Loucy (cell line): ENCODE data around the gene SLC17A8.

Experiments
- H2AFZ ChIP-seq: fragments of 200-600 bp; sonication (generic); 2 replicates; pipeline ENCODE4 v1.6.0; 2016; ENCODE audit warnings: antibody characterized with exemption, mild to moderate bottlenecking, low read length, moderate library complexity
- H3F3A ChIP-seq: fragments of 200-600 bp; 2 replicates; pipeline ENCODE4 v1.6.0; 2016; ENCODE audit warnings: antibody characterized with exemption, low read depth, mild to moderate bottlenecking
- H3K27me3 ChIP-seq: fragments of 200-600 bp; sonication (generic); 2 replicates; pipeline ENCODE4 v1.6.1; 2014; ENCODE audit warnings: low read length, mild to moderate bottlenecking; ENCODE audit not compliant: insufficient read depth, poor library complexity, severe bottlenecking
- H3K36me3 ChIP-seq: fragments of 200-600 bp; sonication (generic); 2 replicates; pipeline ENCODE4 v1.6.1; 2016; ENCODE audit warnings: low read length; ENCODE audit not compliant: insufficient read depth
- H3K4me1 ChIP-seq: fragments of 200-600 bp; sonication (generic); 2 replicates; pipeline ENCODE4 v1.5.1; 2014; ENCODE audit warnings: low read length, mild to moderate bottlenecking; ENCODE audit not compliant: insufficient read depth, poor library complexity, severe bottlenecking
- H3K4me2 ChIP-seq: fragments of 200-600 bp; sonication (generic); 2 replicates; pipeline ENCODE4 v1.6.0; 2014; ENCODE audit warnings: antibody characterized with exemption, low read length, low read depth, mild to moderate bottlenecking; ENCODE audit not compliant: poor library complexity, severe bottlenecking
- H3K4me3 ChIP-seq: fragments of 200-600 bp; sonication (generic); 2 replicates; pipeline ENCODE4 v1.5.1; 2014; ENCODE audit warnings: low read length, mild to moderate bottlenecking, mixed read lengths; ENCODE audit not compliant: poor library complexity, severe bottlenecking
- H3K79me2 ChIP-seq: fragments of 200-600 bp; sonication (generic); 2 replicates; pipeline ENCODE4 v1.6.1; 2014; ENCODE audit warnings: low read length; ENCODE audit not compliant: insufficient read depth
- H3K9ac ChIP-seq: fragments of 200-600 bp; sonication (generic); 2 replicates; pipeline ENCODE4 v1.6.0; 2014; ENCODE audit warnings: mild to moderate bottlenecking, low read depth, low read length, moderate library complexity; ENCODE audit not compliant: poor library complexity, severe bottlenecking
- H3K9me2 ChIP-seq: fragments of 200-600 bp; sonication (generic); replicated peaks from 2 replicates; pipeline ENCODE4 v1.6.1; 2016; ENCODE audit warnings: low read depth, low read length, mixed read lengths
- H3K9me3 ChIP-seq: fragments of 200-600 bp; sonication (generic); 2 replicates; pipeline ENCODE4 v1.6.1; 2014; ENCODE audit warnings: mild to moderate bottlenecking, antibody characterized with exemption, low read length, low read depth; ENCODE audit not compliant: insufficient read depth
- H4K20me1 ChIP-seq: fragments of 200-600 bp; sonication (generic); 2 replicates; pipeline ENCODE4 v1.6.0; 2014; ENCODE audit warnings: antibody characterized with exemption, low read length, mild to moderate bottlenecking; ENCODE audit not compliant: insufficient read depth, poor library complexity, severe bottlenecking
- EZH2phosphoT487 ChIP-seq: fragments of 200-600 bp; IDR thresholded peaks from 2 replicates; pipeline ENCODE4 v1.6.1; 2018; ENCODE audit warnings: antibody characterized with exemption, mild to moderate bottlenecking, moderate library complexity, borderline replicate concordance
- TF ChIP-seq, protein P1 (sequence below): fragments of 200-600 bp; sonication (generic); conservative IDR thresholded peaks from 2 replicates; pipeline ENCODE4 v1.5.1; 2014; ENCODE audit warnings: mild to moderate bottlenecking, antibody characterized with exemption, low read length

SLC17A8 gene

DNA sequence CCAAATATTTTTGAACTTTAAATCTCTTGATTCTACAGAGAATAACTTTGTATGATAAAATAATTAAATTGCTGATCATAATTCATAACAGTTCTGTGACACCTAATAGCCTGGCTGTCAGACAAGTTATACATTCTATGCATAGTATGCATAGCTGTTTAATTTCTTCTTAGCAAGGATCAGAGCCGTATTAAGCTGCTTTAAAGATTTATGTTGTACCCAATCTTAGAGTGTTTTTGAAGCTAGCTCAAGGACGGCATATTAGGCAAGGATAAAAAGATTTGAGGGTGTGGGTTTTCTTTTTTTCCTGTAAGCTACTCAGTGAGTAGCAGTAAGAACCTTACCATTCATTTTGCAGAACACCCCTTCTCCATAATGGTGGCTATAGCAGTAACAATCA is 45.9 kb downstream of the SLC17A8 start:
- Histone ChIP-seq H3K4me1 (no peaks in the 10 kb centered on the region), H3K9me3 (no peaks in the 10 kb centered on the region), H3K79me2 (no peaks in the 10 kb centered on the region), H3F3A (no peaks in the 10 kb centered on the region), H3K4me2 (no peak overlapping the region), H3K9me2 (no peaks in the 10 kb centered on the region), H3K9ac (no peak overlapping the region), H4K20me1 (no peaks in the 10 kb centered on the region), H3K27me3 (no peaks in the 10 kb centered on the region), H3K4me3 (no peak overlapping the region), H2AFZ (no peak overlapping the region), H3K36me3 (no peaks in the 10 kb centered on the region)
- TF ChIP-seq EZH2phosphoT487: no peak
- TF ChIP-seq, protein P1, sequence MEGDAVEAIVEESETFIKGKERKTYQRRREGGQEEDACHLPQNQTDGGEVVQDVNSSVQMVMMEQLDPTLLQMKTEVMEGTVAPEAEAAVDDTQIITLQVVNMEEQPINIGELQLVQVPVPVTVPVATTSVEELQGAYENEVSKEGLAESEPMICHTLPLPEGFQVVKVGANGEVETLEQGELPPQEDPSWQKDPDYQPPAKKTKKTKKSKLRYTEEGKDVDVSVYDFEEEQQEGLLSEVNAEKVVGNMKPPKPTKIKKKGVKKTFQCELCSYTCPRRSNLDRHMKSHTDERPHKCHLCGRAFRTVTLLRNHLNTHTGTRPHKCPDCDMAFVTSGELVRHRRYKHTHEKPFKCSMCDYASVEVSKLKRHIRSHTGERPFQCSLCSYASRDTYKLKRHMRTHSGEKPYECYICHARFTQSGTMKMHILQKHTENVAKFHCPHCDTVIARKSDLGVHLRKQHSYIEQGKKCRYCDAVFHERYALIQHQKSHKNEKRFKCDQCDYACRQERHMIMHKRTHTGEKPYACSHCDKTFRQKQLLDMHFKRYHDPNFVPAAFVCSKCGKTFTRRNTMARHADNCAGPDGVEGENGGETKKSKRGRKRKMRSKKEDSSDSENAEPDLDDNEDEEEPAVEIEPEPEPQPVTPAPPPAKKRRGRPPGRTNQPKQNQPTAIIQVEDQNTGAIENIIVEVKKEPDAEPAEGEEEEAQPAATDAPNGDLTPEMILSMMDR: no peak

DNA sequence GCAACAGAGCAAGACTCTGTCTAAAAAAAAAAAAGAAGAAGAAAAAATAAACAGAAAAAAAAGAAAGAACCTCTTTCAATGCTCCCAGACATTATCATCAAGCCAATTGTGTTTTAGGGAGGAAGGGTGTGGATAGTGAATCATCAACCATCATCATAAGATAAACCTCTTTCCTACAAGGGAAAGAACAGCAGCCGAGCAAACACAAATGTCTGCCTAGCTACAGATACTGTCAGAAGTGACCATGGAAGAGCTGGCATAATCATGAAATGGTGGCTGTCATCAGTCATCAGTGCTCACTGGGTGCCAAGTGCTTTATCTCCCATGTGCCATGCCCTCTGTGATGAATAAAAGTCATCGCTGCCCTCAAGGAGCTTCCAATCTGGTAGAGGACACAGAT is 46.6 kb downstream of the SLC17A8 start:
- Histone ChIP-seq H2AFZ (no peak overlapping the region), H3K79me2 (no peaks in the 10 kb centered on the region), H3K9me3 (no peaks in the 10 kb centered on the region), H3K27me3 (no peaks in the 10 kb centered on the region), H4K20me1 (no peaks in the 10 kb centered on the region), H3K9ac (no peak overlapping the region), H3F3A (no peaks in the 10 kb centered on the region), H3K4me2 (no peak overlapping the region), H3K9me2 (no peaks in the 10 kb centered on the region), H3K4me1 (no peaks in the 10 kb centered on the region), H3K4me3 (no peak overlapping the region), H3K36me3 (no peaks in the 10 kb centered on the region)
- no peak for TF ChIP-seq EZH2phosphoT487
- TF ChIP-seq, protein P1: no peak

DNA sequence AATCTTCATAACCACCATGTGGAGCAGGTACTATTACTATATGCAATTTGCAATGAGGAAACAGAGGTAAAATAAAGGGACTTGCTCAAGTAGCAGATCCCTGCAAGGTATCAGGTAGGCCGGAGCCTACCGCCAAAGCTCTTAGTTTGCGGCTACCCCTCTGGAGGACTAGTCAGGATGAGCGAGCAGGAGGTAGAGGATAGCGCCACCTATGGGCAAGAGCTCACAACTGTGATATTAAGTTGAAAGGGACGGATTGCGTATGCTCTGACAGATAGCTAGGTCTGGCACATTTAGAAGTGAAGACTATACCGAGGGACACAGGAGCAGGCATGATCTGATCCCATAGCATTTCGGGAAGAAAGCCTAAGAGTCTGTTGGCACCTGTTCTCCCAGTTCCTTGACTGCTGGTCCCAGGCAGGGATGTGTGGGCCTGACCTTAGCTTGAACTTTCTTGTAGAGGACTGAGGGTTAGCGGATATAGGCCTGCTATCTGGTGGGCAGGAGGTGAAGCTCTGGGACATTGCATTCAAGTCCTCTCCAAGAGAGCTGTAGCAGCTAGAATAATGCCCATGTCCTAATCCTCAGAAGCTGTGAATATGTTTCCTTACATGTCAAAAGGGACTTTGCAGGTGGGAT is 48.0 kb downstream of the SLC17A8 start:
- Histone ChIP-seq H2AFZ (no peak overlapping the region), H3K4me3 (no peak overlapping the region), H3K9me2 (no peaks in the 10 kb centered on the region), H3K9ac (no peak overlapping the region), H3F3A (no peaks in the 10 kb centered on the region), H3K4me2 (no peak overlapping the region), H3K36me3 (no peaks in the 10 kb centered on the region), H3K27me3 (no peaks in the 10 kb centered on the region), H4K20me1 (no peaks in the 10 kb centered on the region), H3K79me2 (no peaks in the 10 kb centered on the region), H3K4me1 (no peaks in the 10 kb centered on the region), H3K9me3 (no peaks in the 10 kb centered on the region)
- TF ChIP-seq EZH2phosphoT487: no peak
- TF ChIP-seq, protein P1: peak; percentile 77
